A673 (cell line): Measurements from ENCODE around the gene GLRA3. TPM values are rescaled to one million over a fixed set of nuclear protein-coding genes. Genes with fewer than 3 reads are reported as not detected.
"Not testable (repeated sequence)": the region's sequence is repeated elsewhere in the genome, so short reads cannot be mapped to it uniquely, and the experiment has no call there.

Experiments
- BruUV-seq: library from RNA; stranded (reverse); fragments of 400-500 nt; replicated peaks from 2 replicates; lab custom pipeline; 2021; lab: Mats Ljungman, UMichigan
- CTCF ChIA-PET: fragments of 300-600 bp; sonication (Branson Sonifier 250); formaldehyde crosslinking; loops from one replicate; lab custom pipeline; 2022; ENCODE audit warnings: antibody characterized with exemption; lab: Charles Lee
- POLR2A ChIA-PET: fragments of 300-600 bp; sonication (Branson Sonifier 250); formaldehyde crosslinking; loops from one replicate; lab custom pipeline; 2022; ENCODE audit warnings: antibody characterized with exemption; ENCODE audit not compliant: low non-redundant PET; lab: Charles Lee
- DNase-seq: peaks from one replicate; pipeline ENCODE4 v3.0.0-alpha.2; 2015; ENCODE audit warnings: low spot score
- H3K27ac ChIP-seq: fragments of 200-600 bp; sonication (generic); 2 replicates; pipeline ENCODE4 v1.5.1; 2016; ENCODE audit warnings: mixed run types, low read depth, mild to moderate bottlenecking, mixed read lengths, antibody characterized with exemption, low read length; ENCODE audit not compliant: poor library complexity, severe bottlenecking
- H3K27me3 ChIP-seq: fragments of 200-600 bp; sonication (generic); replicated peaks from 2 replicates; pipeline ENCODE4 v1.6.1; 2017; ENCODE audit warnings: mixed run types, low read depth, mild to moderate bottlenecking, mixed read lengths, antibody characterized with exemption, low read length; ENCODE audit not compliant: insufficient read depth, poor library complexity
- H3K36me3 ChIP-seq: fragments of 200-600 bp; sonication (generic); 2 replicates; pipeline ENCODE4 v1.6.1; 2016; ENCODE audit warnings: mixed run types, mild to moderate bottlenecking, mixed read lengths, antibody characterized with exemption, low read length; ENCODE audit not compliant: insufficient read depth, poor library complexity, severe bottlenecking
- H3K4me1 ChIP-seq: fragments of 200-600 bp; sonication (generic); 2 replicates; pipeline ENCODE4 v1.6.1; 2017; ENCODE audit warnings: mixed run types, mild to moderate bottlenecking, mixed read lengths, antibody characterized with exemption, low read length; ENCODE audit not compliant: insufficient read depth, poor library complexity, severe bottlenecking
- H3K4me3 ChIP-seq: fragments of 200-600 bp; sonication (generic); 2 replicates; pipeline ENCODE4 v1.5.1; 2016; ENCODE audit warnings: low read depth, mixed run types, mild to moderate bottlenecking, mixed read lengths, low read length; ENCODE audit not compliant: poor library complexity, severe bottlenecking
- H3K9me3 ChIP-seq: fragments of 200-600 bp; sonication (generic); 2 replicates; pipeline ENCODE4 v1.6.1; 2016; ENCODE audit warnings: mixed run types, low read depth, mild to moderate bottlenecking, mixed read lengths, antibody characterized with exemption, low read length; ENCODE audit not compliant: poor library complexity, severe bottlenecking
- EZH2 ChIP-seq: fragments of 200-600 bp; sonication (generic); IDR thresholded peaks from 2 replicates; pipeline ENCODE4 v1.6.1; 2017; ENCODE audit warnings: borderline replicate concordance, low read depth, mild to moderate bottlenecking, mixed read lengths, antibody characterized with exemption, low read length; ENCODE audit not compliant: poor library complexity, severe bottlenecking
- intact Hi-C: fragments of 100-400 bp; cut with micrococcal nuclease; formaldehyde crosslinking; loops from one replicate; pipeline ENCODE4 v1.10.0; 2022; ENCODE audit not compliant: unreplicated experiment
- total RNA-seq: library from RNA; stranded (reverse); gene quantifications from 2 replicates; pipeline ENCODE4 v1.2.3, GENCODE V29; 2021
- TF ChIP-seq, protein P1 (sequence below): fragments of 300-800, 200-600 bp; sonication (generic); conservative IDR thresholded peaks from 2 replicates; pipeline ENCODE4 v1.5.1; 2017; ENCODE audit warnings: low read depth, mild to moderate bottlenecking, antibody characterized with exemption, low read length, moderate library complexity, mixed read lengths

GLRA3 gene
- total RNA-seq, 1 experiment from 2014 or later: 0.06 TPM

DNA sequence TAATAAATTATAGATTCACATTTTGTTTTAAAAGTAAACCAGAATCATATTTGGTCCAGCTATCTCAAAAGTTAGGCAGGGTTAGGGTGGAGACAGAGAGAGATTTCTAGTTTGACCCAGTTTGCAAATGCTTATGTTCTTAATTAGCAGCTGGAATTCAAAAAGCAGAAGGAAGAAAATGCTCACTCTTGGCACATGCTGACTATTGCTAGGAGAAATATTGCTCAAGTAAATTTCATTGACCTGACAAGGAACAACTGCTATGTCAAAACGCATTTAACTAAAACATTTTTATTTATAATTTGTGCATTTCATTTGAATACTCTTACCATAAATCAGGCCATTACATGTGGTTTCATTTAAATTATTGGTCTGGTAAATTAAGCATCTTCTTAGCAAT lies 131.8 kb downstream of the GLRA3 start:
- no peak for DNase-seq
- intact Hi-C loops: no loop called here
- ChIA-PET CTCF (no interaction called here), POLR2A (no interaction called here)
- no peak for TF ChIP-seq EZH2
- TF ChIP-seq, protein P1, sequence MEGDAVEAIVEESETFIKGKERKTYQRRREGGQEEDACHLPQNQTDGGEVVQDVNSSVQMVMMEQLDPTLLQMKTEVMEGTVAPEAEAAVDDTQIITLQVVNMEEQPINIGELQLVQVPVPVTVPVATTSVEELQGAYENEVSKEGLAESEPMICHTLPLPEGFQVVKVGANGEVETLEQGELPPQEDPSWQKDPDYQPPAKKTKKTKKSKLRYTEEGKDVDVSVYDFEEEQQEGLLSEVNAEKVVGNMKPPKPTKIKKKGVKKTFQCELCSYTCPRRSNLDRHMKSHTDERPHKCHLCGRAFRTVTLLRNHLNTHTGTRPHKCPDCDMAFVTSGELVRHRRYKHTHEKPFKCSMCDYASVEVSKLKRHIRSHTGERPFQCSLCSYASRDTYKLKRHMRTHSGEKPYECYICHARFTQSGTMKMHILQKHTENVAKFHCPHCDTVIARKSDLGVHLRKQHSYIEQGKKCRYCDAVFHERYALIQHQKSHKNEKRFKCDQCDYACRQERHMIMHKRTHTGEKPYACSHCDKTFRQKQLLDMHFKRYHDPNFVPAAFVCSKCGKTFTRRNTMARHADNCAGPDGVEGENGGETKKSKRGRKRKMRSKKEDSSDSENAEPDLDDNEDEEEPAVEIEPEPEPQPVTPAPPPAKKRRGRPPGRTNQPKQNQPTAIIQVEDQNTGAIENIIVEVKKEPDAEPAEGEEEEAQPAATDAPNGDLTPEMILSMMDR: no peak
- no peaks in the 10 kb centered on the region for H3K4me1 ChIP-seq
- no TSS peak for BruUV-seq
- H3K4me3 ChIP-seq: no peak overlapping the region
- no peak overlapping the region for H3K27ac ChIP-seq
- H3K27me3 ChIP-seq: no peaks in the 10 kb centered on the region
- no peaks in the 10 kb centered on the region for H3K9me3 ChIP-seq
- H3K36me3 ChIP-seq: no peaks in the 10 kb centered on the region

DNA sequence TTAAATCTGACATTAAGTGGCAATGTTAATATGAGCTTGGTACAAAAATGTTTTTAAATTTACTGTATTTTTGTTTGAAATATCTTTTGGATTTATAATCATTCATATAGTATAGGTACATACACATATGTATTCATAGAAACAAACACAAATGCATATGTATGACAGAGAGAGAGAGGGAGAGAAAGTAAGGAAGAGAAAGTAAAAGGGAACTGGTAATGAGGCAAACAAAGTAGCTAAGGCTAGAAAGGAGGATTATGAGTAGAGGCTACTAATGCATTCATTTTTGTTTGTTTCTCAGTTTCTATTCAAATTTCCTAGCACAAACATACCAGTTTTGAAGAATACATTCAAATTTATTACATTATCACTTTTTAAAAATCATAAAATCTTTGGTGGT lies 132.4 kb downstream of the GLRA3 start:
- ChIA-PET CTCF (no interaction called here), POLR2A (no interaction called here)
- no peaks in the 10 kb centered on the region for H3K9me3 ChIP-seq
- no peak overlapping the region for H3K4me3 ChIP-seq
- TF ChIP-seq, protein P1: no peak
- TF ChIP-seq EZH2: no peak
- intact Hi-C loops: no loop called here
- H3K27ac ChIP-seq: no peak overlapping the region
- BruUV-seq: no TSS peak
- H3K4me1 ChIP-seq: no peaks in the 10 kb centered on the region
- H3K27me3 ChIP-seq: no peaks in the 10 kb centered on the region
- no peak for DNase-seq
- H3K36me3 ChIP-seq: no peaks in the 10 kb centered on the region

- H3K4me3 ChIP-seq, H3K36me3 ChIP-seq, H3K27ac ChIP-seq, H3K4me1 ChIP-seq, H3K9me3 ChIP-seq, BruUV-seq, H3K27me3 ChIP-seq, DNase-seq, intact Hi-C loops, POLR2A ChIA-PET, CTCF ChIA-PET: not testable (repeated sequence)
Observed at GRCh38 chr4:174691876-174692275, 137.2 kb downstream of the GLRA3 start.

GRCh38 chr4:174690665-174691064 lies 138.4 kb downstream of the GLRA3 start:
- H3K4me1 ChIP-seq: no peaks in the 10 kb centered on the region
- no peaks in the 10 kb centered on the region for H3K27me3 ChIP-seq
- ChIA-PET CTCF (no interaction called here), POLR2A (no interaction called here)
- no peaks in the 10 kb centered on the region for H3K36me3 ChIP-seq
- DNase-seq: no peak
- BruUV-seq: no TSS peak
- peaks cover 5% of the 10 kb centered on the region for H3K9me3 ChIP-seq
- H3K27ac ChIP-seq: no peak overlapping the region
- intact Hi-C loops: no loop called here
- TF ChIP-seq, protein P1: no peak
- no peak for TF ChIP-seq EZH2
- no peak overlapping the region for H3K4me3 ChIP-seq
